ENCODE measurements around the gene CD79B.

CD79B gene

DNA sequence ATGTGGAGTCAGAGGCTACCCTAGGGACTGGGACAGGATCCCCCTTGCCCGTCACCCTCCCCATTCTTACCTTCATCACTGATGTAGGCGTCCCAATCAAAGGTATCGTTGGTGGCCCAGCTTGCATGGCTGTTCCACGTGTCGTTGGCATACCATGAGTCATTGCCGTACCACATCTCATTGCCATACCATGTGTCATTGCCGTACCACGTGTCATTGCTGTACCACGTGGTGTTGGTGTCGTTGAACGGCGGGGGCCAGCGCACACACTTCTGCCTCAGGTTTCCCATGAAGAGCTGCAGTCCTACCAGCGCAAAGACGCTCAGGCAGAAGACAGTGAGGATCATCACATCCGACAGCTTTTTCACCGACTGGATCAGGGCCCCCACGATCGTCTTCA is 35.8 kb upstream of the CD79B start:
- Histone ChIP-seq H3K27me3 (ENCODE audit: control insufficient read depth in 2 of 2, insufficient read depth in 2 of 2, low read length in 2 of 2) (no peaks in the 10 kb centered on the region), H3K27ac (ENCODE audit: low read depth in 2 of 2, low read length in 2 of 2) (no peak overlapping the region), H3K4me3 (ENCODE audit: low read length in 2 of 2) (no peak overlapping the region), H3K36me3 (ENCODE audit: control insufficient read depth in 2 of 2, insufficient read depth in 2 of 2, low read length in 2 of 2) (no peaks in the 10 kb centered on the region), H3K9me3 (ENCODE audit: control insufficient read depth in 2 of 2, low read length in 2 of 2) (no peaks in the 10 kb centered on the region), H3K4me1 (ENCODE audit: control insufficient read depth in 2 of 2, insufficient read depth in 2 of 2, low read length in 2 of 2) (no peaks in the 10 kb centered on the region), H3K9ac (ENCODE audit: low read depth in 1 of 2, low read length in 2 of 2) (no peak overlapping the region)

- no peaks in the 10 kb centered on the region for H3K36me3 ChIP-seq (ENCODE audit: control insufficient read depth in 2 of 2, insufficient read depth in 2 of 2, low read length in 2 of 2)
Observed at GRCh38 chr17:63966646-63967264, 34.6 kb upstream of the CD79B start.

GRCh38 chr17:63963123-63963522 is 31.0 kb upstream of the CD79B start:
- no peaks in the 10 kb centered on the region for H3K4me1 ChIP-seq (ENCODE audit: control insufficient read depth in 2 of 2, insufficient read depth in 2 of 2, low read length in 2 of 2)
- peaks cover 0 to 3% of the 10 kb centered on the region in 2 donors for H3K27me3 ChIP-seq (ENCODE audit: control insufficient read depth in 2 of 2, insufficient read depth in 2 of 2, low read length in 2 of 2)
- H3K4me3 ChIP-seq (ENCODE audit: low read length in 2 of 2), result no peak overlapping the region
- peak overlapping the region; percentile 5 to 16 for H3K27ac ChIP-seq (ENCODE audit: low read depth in 2 of 2, low read length in 2 of 2)
- no peak overlapping the region for H3K9ac ChIP-seq (ENCODE audit: low read depth in 1 of 2, low read length in 2 of 2)
- no peaks in the 10 kb centered on the region for H3K9me3 ChIP-seq (ENCODE audit: control insufficient read depth in 2 of 2, low read length in 2 of 2)
- H3K36me3 ChIP-seq (ENCODE audit: control insufficient read depth in 2 of 2, insufficient read depth in 2 of 2, low read length in 2 of 2), result no peaks in the 10 kb centered on the region

More at GRCh38 chr17:63966646-63967264, 34.6 kb upstream of the CD79B start:
- Histone ChIP-seq H3K9me3 (ENCODE audit: control insufficient read depth in 2 of 2, low read length in 2 of 2) (no peaks in the 10 kb centered on the region), H3K27me3 (ENCODE audit: control insufficient read depth in 2 of 2, insufficient read depth in 2 of 2, low read length in 2 of 2) (no peaks in the 10 kb centered on the region), H3K4me1 (ENCODE audit: control insufficient read depth in 2 of 2, insufficient read depth in 2 of 2, low read length in 2 of 2) (no peaks in the 10 kb centered on the region), H3K27ac (ENCODE audit: low read depth in 2 of 2, low read length in 2 of 2) (no peak overlapping the region), H3K9ac (ENCODE audit: low read depth in 1 of 2, low read length in 2 of 2) (no peak overlapping the region), H3K4me3 (ENCODE audit: low read length in 2 of 2) (no peak overlapping the region)

DNA sequence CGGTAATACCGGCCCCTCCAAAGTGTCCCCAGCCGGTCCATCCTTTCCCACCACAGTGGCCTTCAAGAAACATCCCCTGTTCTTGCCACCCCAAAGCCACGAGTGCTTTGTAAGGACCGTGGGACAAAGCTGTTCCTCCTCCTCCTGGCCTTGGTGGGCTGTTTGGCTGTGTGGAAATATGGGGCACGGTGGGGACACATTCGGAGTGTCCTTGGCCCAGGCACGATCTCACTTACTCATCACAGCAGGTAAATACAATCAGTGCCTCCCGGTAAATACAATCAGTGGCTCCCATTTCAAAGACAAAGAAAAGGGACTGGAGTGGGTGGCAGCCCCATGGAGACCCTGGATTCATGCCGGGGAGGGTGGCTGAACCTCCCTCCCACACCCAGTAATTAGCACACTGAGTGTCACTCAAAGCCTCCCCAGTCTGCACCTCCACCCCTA is 30.2 kb upstream of the CD79B start:
- Histone ChIP-seq H3K9me3 (ENCODE audit: control insufficient read depth in 2 of 2, low read length in 2 of 2) (no peaks in the 10 kb centered on the region), H3K27ac (ENCODE audit: low read depth in 2 of 2, low read length in 2 of 2) (peak overlapping the region in 1 of 2 donors; percentile 16), H3K4me1 (ENCODE audit: control insufficient read depth in 2 of 2, insufficient read depth in 2 of 2, low read length in 2 of 2) (no peaks in the 10 kb centered on the region), H3K27me3 (ENCODE audit: control insufficient read depth in 2 of 2, insufficient read depth in 2 of 2, low read length in 2 of 2) (peaks cover 0 to 3% of the 10 kb centered on the region in 2 donors), H3K9ac (ENCODE audit: low read depth in 1 of 2, low read length in 2 of 2) (no peak overlapping the region), H3K36me3 (ENCODE audit: control insufficient read depth in 2 of 2, insufficient read depth in 2 of 2, low read length in 2 of 2) (no peaks in the 10 kb centered on the region), H3K4me3 (ENCODE audit: low read length in 2 of 2) (no peak overlapping the region)

DNA sequence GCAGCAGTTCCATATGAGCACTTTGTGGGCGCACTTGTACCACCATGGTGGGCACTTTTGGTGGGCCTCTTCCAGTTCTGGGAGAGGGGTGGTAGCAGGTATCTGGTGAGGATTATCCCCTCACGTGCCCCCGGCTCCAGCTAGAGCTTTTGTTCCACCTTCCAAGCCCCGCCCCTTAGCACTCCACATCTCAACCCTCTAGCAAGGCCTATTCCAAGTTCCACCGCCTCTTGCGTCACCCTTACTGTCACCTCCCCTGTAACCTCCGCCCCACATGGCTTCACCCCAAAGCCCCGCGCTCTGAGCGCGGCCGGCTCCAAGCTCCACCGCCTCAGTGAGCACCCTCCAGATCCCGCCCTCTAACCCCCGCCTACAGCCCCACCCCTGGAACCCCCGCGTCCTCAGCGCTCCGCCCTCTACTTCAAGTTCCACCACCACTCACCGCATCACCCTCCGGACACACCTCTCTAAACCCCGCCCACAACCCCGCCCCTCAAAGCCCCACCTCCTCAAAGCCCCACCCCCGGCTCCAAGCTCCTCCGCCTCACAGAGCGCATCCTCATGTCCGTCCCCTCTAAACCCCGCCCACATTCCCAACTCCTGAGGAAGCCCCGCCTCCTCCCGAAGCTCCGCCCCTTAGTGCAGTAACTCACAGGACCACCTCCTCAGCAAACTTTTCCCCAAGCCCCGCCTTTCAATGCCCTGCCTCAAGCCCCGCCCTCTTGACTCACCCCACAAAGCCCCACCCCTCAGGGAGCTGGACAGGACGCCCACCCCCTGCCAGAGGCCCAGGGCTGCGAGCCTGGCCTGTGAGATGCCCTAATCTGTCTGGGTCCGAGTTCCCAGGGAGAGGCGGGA is 29.5 kb upstream of the CD79B start:
- peaks cover 0 to 3% of the 10 kb centered on the region in 2 donors for H3K27me3 ChIP-seq (ENCODE audit: control insufficient read depth in 2 of 2, insufficient read depth in 2 of 2, low read length in 2 of 2)
- H3K9ac ChIP-seq (ENCODE audit: low read depth in 1 of 2, low read length in 2 of 2), result no peak overlapping the region
- H3K4me3 ChIP-seq (ENCODE audit: low read length in 2 of 2), result no peak overlapping the region
- no peaks in the 10 kb centered on the region for H3K36me3 ChIP-seq (ENCODE audit: control insufficient read depth in 2 of 2, insufficient read depth in 2 of 2, low read length in 2 of 2)
- H3K27ac ChIP-seq (ENCODE audit: low read depth in 2 of 2, low read length in 2 of 2), result no peak overlapping the region
- no peaks in the 10 kb centered on the region for H3K9me3 ChIP-seq (ENCODE audit: control insufficient read depth in 2 of 2, low read length in 2 of 2)
- H3K4me1 ChIP-seq (ENCODE audit: control insufficient read depth in 2 of 2, insufficient read depth in 2 of 2, low read length in 2 of 2), result no peaks in the 10 kb centered on the region

- H3K9me3 ChIP-seq (ENCODE audit: control insufficient read depth in 2 of 2, low read length in 2 of 2), result no peaks in the 10 kb centered on the region
- no peak overlapping the region for H3K9ac ChIP-seq (ENCODE audit: low read depth in 1 of 2, low read length in 2 of 2)
- H3K27ac ChIP-seq (ENCODE audit: low read depth in 2 of 2, low read length in 2 of 2), result no peak overlapping the region
- H3K27me3 ChIP-seq (ENCODE audit: control insufficient read depth in 2 of 2, insufficient read depth in 2 of 2, low read length in 2 of 2), result peaks cover 0 to 3% of the 10 kb centered on the region in 2 donors
- H3K4me1 ChIP-seq (ENCODE audit: control insufficient read depth in 2 of 2, insufficient read depth in 2 of 2, low read length in 2 of 2), result no peaks in the 10 kb centered on the region
- H3K4me3 ChIP-seq (ENCODE audit: low read length in 2 of 2), result no peak overlapping the region
- no peaks in the 10 kb centered on the region for H3K36me3 ChIP-seq (ENCODE audit: control insufficient read depth in 2 of 2, insufficient read depth in 2 of 2, low read length in 2 of 2)
Observed at GRCh38 chr17:63960430-63960829, 28.3 kb upstream of the CD79B start.

DNA sequence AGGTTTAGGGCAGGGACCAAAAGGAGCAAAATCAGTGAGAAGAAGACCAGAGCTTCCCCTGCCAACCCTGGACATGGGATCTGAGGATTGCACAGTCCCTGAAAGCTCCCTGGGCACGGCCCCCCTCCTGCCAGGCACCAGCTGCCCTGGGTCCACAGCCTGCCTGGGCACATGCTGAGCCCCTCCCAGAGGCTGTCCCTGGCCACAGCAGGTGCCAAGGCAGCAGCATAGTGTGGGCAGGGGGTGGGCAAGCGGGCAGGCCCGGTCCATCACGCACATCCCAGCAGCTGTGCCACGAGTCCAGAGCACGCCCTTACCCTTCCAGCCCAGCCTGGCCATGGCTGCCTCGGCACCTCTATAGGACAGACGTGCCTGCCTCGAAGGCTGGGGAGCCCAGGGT is 27.9 kb upstream of the CD79B start:
- H3K9ac ChIP-seq (ENCODE audit: low read depth in 1 of 2, low read length in 2 of 2), result no peak overlapping the region
- H3K27me3 ChIP-seq (ENCODE audit: control insufficient read depth in 2 of 2, insufficient read depth in 2 of 2, low read length in 2 of 2), result peaks cover 0 to 3% of the 10 kb centered on the region in 2 donors
- H3K27ac ChIP-seq (ENCODE audit: low read depth in 2 of 2, low read length in 2 of 2), result no peak overlapping the region
- H3K4me1 ChIP-seq (ENCODE audit: control insufficient read depth in 2 of 2, insufficient read depth in 2 of 2, low read length in 2 of 2), result no peaks in the 10 kb centered on the region
- no peak overlapping the region for H3K4me3 ChIP-seq (ENCODE audit: low read length in 2 of 2)
- no peaks in the 10 kb centered on the region for H3K9me3 ChIP-seq (ENCODE audit: control insufficient read depth in 2 of 2, low read length in 2 of 2)
- no peaks in the 10 kb centered on the region for H3K36me3 ChIP-seq (ENCODE audit: control insufficient read depth in 2 of 2, insufficient read depth in 2 of 2, low read length in 2 of 2)

GRCh38 chr17:63956296-63956920 is 24.3 kb upstream of the CD79B start:
- Histone ChIP-seq H3K4me3 (ENCODE audit: low read length in 2 of 2) (no peak overlapping the region), H3K9me3 (ENCODE audit: control insufficient read depth in 2 of 2, low read length in 2 of 2) (no peaks in the 10 kb centered on the region), H3K27ac (ENCODE audit: low read depth in 2 of 2, low read length in 2 of 2) (no peak overlapping the region), H3K36me3 (ENCODE audit: control insufficient read depth in 2 of 2, insufficient read depth in 2 of 2, low read length in 2 of 2) (no peaks in the 10 kb centered on the region), H3K4me1 (ENCODE audit: control insufficient read depth in 2 of 2, insufficient read depth in 2 of 2, low read length in 2 of 2) (no peaks in the 10 kb centered on the region), H3K9ac (ENCODE audit: low read depth in 1 of 2, low read length in 2 of 2) (no peak overlapping the region), H3K27me3 (ENCODE audit: control insufficient read depth in 2 of 2, insufficient read depth in 2 of 2, low read length in 2 of 2) (peaks cover 0 to 3% of the 10 kb centered on the region in 2 donors)

DNA sequence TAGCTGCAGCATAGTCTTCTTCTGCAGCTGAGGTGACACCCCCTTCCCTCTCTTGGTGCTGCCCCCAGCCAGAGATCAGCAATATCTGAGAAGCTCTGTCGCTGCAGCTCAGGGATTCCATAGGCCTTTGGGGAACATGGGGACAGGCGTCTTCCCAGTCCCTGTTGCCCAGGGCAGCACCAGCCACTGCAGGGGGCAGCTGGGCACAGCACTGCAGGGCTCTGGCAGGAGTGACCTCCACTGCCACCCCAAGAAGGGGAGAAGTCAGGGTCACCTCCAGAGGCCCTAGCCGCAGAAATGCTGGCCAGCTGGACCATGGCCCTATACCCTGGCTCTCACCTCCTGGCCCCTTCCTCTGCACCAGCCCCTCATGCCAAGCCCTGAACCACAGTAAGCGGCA is 23.7 kb upstream of the CD79B start:
- Histone ChIP-seq H3K36me3 (ENCODE audit: control insufficient read depth in 2 of 2, insufficient read depth in 2 of 2, low read length in 2 of 2) (no peaks in the 10 kb centered on the region), H3K9ac (ENCODE audit: low read depth in 1 of 2, low read length in 2 of 2) (no peak overlapping the region), H3K4me1 (ENCODE audit: control insufficient read depth in 2 of 2, insufficient read depth in 2 of 2, low read length in 2 of 2) (no peaks in the 10 kb centered on the region), H3K4me3 (ENCODE audit: low read length in 2 of 2) (no peak overlapping the region), H3K27ac (ENCODE audit: low read depth in 2 of 2, low read length in 2 of 2) (no peak overlapping the region), H3K27me3 (ENCODE audit: control insufficient read depth in 2 of 2, insufficient read depth in 2 of 2, low read length in 2 of 2) (peaks cover 0 to 3% of the 10 kb centered on the region in 2 donors), H3K9me3 (ENCODE audit: control insufficient read depth in 2 of 2, low read length in 2 of 2) (no peaks in the 10 kb centered on the region)

- Histone ChIP-seq H3K27ac (ENCODE audit: low read depth in 2 of 2, low read length in 2 of 2) (no peak overlapping the region), H3K4me1 (ENCODE audit: control insufficient read depth in 2 of 2, insufficient read depth in 2 of 2, low read length in 2 of 2) (no peaks in the 10 kb centered on the region), H3K9me3 (ENCODE audit: control insufficient read depth in 2 of 2, low read length in 2 of 2) (no peaks in the 10 kb centered on the region), H3K27me3 (ENCODE audit: control insufficient read depth in 2 of 2, insufficient read depth in 2 of 2, low read length in 2 of 2) (peaks cover 0 to 3% of the 10 kb centered on the region in 2 donors), H3K4me3 (ENCODE audit: low read length in 2 of 2) (no peak overlapping the region), H3K36me3 (ENCODE audit: control insufficient read depth in 2 of 2, insufficient read depth in 2 of 2, low read length in 2 of 2) (no peaks in the 10 kb centered on the region), H3K9ac (ENCODE audit: low read depth in 1 of 2, low read length in 2 of 2) (no peak overlapping the region)
Observed at GRCh38 chr17:63955232-63955631, 23.1 kb upstream of the CD79B start.

Data from mucosa of rectum (tissue), 2 donors.